ENCODE measurements around the gene DGKD. TPM values are rescaled to one million over a fixed set of nuclear protein-coding genes. Genes with fewer than 3 reads are reported as not detected.

DGKD gene
- total and polyA plus RNA-seq, 10 of the 15 experiments (the other 5 are each of a cell fraction or from before 2014, with no cell fraction given): 2.7 to 81.9 (median 27.0) TPM

- no peak overlapping the region for H3K9ac ChIP-seq (ENCODE audit: control insufficient read depth, insufficient read depth, low read length)
- RAD21 ChIA-PET (ENCODE audit: unreplicated experiment): interaction anchor here (1.3 to 2.0 kb wide), 2 partner anchors 12 to 24 kb away, joined by 5 to 8 read pairs; no protein-coding TSS in a partner anchor
- POLR2A ChIA-PET: interaction anchor here (0.6 to 0.9 kb wide), 2 partner anchors 10 to 60 kb away, joined by 3 read pairs; no protein-coding TSS in a partner anchor
- H3K27ac ChIP-seq (ENCODE audit: control insufficient read depth, insufficient read depth): peak overlapping the region; percentile 95; the same call in 1 of the 2 replicates
- H2AFZ ChIP-seq (ENCODE audit: control insufficient read depth, low read depth, low read length): no peak overlapping the region
- FAIRE-seq (no peak), ATAC-seq (no peak), DNase-seq (ENCODE audit: low read depth, low spot score) (no peak)
- no peak overlapping the region for H3K4me3 ChIP-seq
- H3K4me2 ChIP-seq (ENCODE audit: control insufficient read depth, insufficient read depth): peak overlapping the region; percentile 32
- TF ChIP-seq YY1 (IDR thresholded peaks at IDR 0.05; ENCODE audit: low read depth, low read length) (no peak), USF2 (IDR thresholded peaks at IDR 0.05; ENCODE audit: borderline replicate concordance, low read depth, low read length) (no peak), POLR2A (IDR thresholded peaks at IDR 0.05; ENCODE audit: low read depth, low read length) (no peak), CHD4 (IDR thresholded peaks at IDR 0.05) (no peak), ZNF207 (IDR thresholded peaks at IDR 0.05; ENCODE audit: borderline replicate concordance) (no peak), SIX5 (IDR thresholded peaks at IDR 0.05; ENCODE audit: low read depth, low read length, severe bottlenecking) (no peak)
- TF ChIP-seq, protein P1, sequence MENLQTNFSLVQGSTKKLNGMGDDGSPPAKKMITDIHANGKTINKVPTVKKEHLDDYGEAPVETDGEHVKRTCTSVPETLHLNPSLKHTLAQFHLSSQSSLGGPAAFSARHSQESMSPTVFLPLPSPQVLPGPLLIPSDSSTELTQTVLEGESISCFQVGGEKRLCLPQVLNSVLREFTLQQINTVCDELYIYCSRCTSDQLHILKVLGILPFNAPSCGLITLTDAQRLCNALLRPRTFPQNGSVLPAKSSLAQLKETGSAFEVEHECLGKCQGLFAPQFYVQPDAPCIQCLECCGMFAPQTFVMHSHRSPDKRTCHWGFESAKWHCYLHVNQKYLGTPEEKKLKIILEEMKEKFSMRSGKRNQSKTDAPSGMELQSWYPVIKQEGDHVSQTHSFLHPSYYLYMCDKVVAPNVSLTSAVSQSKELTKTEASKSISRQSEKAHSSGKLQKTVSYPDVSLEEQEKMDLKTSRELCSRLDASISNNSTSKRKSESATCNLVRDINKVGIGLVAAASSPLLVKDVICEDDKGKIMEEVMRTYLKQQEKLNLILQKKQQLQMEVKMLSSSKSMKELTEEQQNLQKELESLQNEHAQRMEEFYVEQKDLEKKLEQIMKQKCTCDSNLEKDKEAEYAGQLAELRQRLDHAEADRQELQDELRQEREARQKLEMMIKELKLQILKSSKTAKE (IDR thresholded peaks at IDR 0.05; ENCODE audit: low read depth, poor library complexity, severe bottlenecking): no peak
- intact Hi-C loops (cut with micrococcal nuclease; ENCODE audit: unreplicated experiment): loop anchor here (1.0 kb wide), 1 partner anchor 27 kb away; no protein-coding TSS in a partner anchor
- WGBS (ENCODE audit: insufficient coverage, insufficient replicate concordance, low lambda C conversion rate, missing lambda C conversion rate): 73% methylated on average over 6 of the region's 6 CpGs
- SMC1A ChIA-PET (ENCODE audit: uncharacterized antibody, unreplicated experiment): interaction anchor here (1.4 to 6.7 kb wide), 4 partner anchors 10 to 26 kb away, joined by 3 to 66 read pairs (median 6); no protein-coding TSS in a partner anchor
- no TSS peak for BruUV-seq (replicated peaks)
- in situ Hi-C loops (cut with MboI): no loop called here
- H3K36me3 ChIP-seq (ENCODE audit: control insufficient read depth in 2 of 2, insufficient read depth in 2 of 2, low read length in 1 of 2): 0 out of 4 replicates have a peak, but pooled peaks cover 0 to 3% of the 10 kb centered on the region in 2 experiments
- H3K4me1 ChIP-seq (ENCODE audit: control insufficient read depth, insufficient read depth, low read length): peaks cover 57% of the 10 kb centered on the region
- no peaks in the 10 kb centered on the region; the same call in 1 of the 3 replicates for H3K9me3 ChIP-seq (replicated peaks; ENCODE audit: control insufficient read depth, insufficient read depth, low read length)
- H4K20me1 ChIP-seq (ENCODE audit: control insufficient read depth, insufficient read depth): no peaks in the 10 kb centered on the region
- CTCF ChIA-PET: interaction anchor here (0.8 to 15.3 kb wide), 5 partner anchors 12 to 363 kb away, joined by 3 to 135 read pairs (median 6); no protein-coding TSS in a partner anchor
- H3K79me2 ChIP-seq (ENCODE audit: control insufficient read depth, insufficient read depth, low read length): peaks cover 33% of the 10 kb centered on the region
- H3K27me3 ChIP-seq (replicated peaks in 1 of 2; ENCODE audit: control insufficient read depth in 2 of 2, insufficient read depth in 2 of 2, low read length in 1 of 2): no peaks in the 10 kb centered on the region
These were observed 62.4 kb downstream of the DGKD start for GRCh38 chr2:233416706-233417105.
